Adrenal gland (tissue), 12 donors: ENCODE data around the gene MYH9. TPM values are rescaled to one million over a fixed set of nuclear protein-coding genes. Genes with fewer than 3 reads are reported as not detected.

ENCODE experiments used
- DNase-seq, 7 donors: peaks; one replicate each; pipeline ENCODE4 v3.0.0-alpha.2; 2019 to 2020
- H3K27ac ChIP-seq, 5 donors: fragments of 200-600 bp; sonication (generic) in 4 of 5; 1 replicate in 3 of 5; 2 replicates in 2 of 5; pipeline versions ENCODE4 v1.5.1 to v1.8.0; 2016 to 2020; ENCODE audit warnings: mild to moderate bottlenecking in 1 of 5
- H3K27me3 ChIP-seq: fragments of 200-600 bp; 2 replicates; pipeline ENCODE4 v1.8.0; 2021
- H3K36me3 ChIP-seq, 2 donors: fragments of 200-600 bp; replicated peaks in 1 of 2; 1 replicate in 1 of 2; 2 replicates in 1 of 2; pipeline versions ENCODE4 v1.5.1 to v1.8.0; 2018 to 2022
- H3K4me1 ChIP-seq, 2 donors: fragments of 200-600 bp; replicated peaks in 1 of 2; 1 replicate in 1 of 2; 2 replicates in 1 of 2; pipeline versions ENCODE4 v1.5.1 to v1.8.0; 2018 to 2021
- H3K4me3 ChIP-seq, 4 donors: fragments of 200-600 bp; sonication (generic) in 3 of 4; one replicate each; pipeline ENCODE4 v1.5.1; 2016 to 2018
- H3K9me3 ChIP-seq, 3 donors: fragments of 200-600 bp; sonication (generic) in 1 of 3; replicated peaks in 1 of 3; 1 replicate in 2 of 3; 2 replicates in 1 of 3; pipeline versions ENCODE4 v1.5.1 to v1.8.0; 2016 to 2021
- POLR2A ChIP-seq, 2 donors: fragments of 450-650 bp; IDR thresholded peaks; one replicate each; pipeline ENCODE4 v1.6.1; 2017; ENCODE audit warnings: antibody characterized with exemption in 2 of 2, mild to moderate bottlenecking in 2 of 2, moderate library complexity in 1 of 2
- WGBS, 4 donors: extraction: QIAGEN DNeasy Blood & Tissue Kit in 2 of 4; methylation state at CpG; one replicate each; pipeline versions ENCODE4 v1.1.5 to v1.1.7; 2013 to 2017; 5-methylcytosine and 5-hydroxymethylcytosine counted together
- intact Hi-C, 2 donors: fragments of 100-400 bp; cut with DNase I; formaldehyde crosslinking; loops; one replicate each; pipeline versions ENCODE4 v1.14.1 to v1.15.0; 2022 to 2023
- polyA plus RNA-seq, 3 donors: library from polyadenylated mRNA; stranded (reverse); fragments of 200-250 nt in 2 of 3; fragments of 350-450 nt in 1 of 3; fragmentation: Illumina TruSeq in 1 of 3; extraction: RNeasy Lipid Tissue Mini Kit (QIAGEN cat#74804) in 1 of 3; gene quantifications; one replicate each; pipeline ENCODE4 v1.2.3, GENCODE V29; 2013 to 2014
- total RNA-seq, 9 donors: library from RNA; depleted of rRNA in 4 of 9; stranded (reverse); fragments of >200 nt in 4 of 9; fragments of 120-200 nt in 1 of 9; fragmentation: NEBNext Ultra II Directional in 1 of 9; extraction: Animal tissue kit (Norgen Biotek cat#: 25700) in 1 of 9; gene quantifications; one replicate each; pipeline versions ENCODE4 v1.1.0 to v1.2.4, GENCODE V29; 2013 to 2023
- TF ChIP-seq, protein P1 (sequence below), 6 experiments: fragments of 450-650 bp in 4 of 6; fragments of 200-600 bp in 2 of 6; sonication (generic) in 1 of 6; IDR thresholded peaks; 1 replicate in 5 of 6; 2 replicates in 1 of 6; pipeline versions ENCODE4 v1.5.1 to v1.8.0; 2016 to 2021; ENCODE audit warnings: antibody characterized with exemption in 6 of 6, mild to moderate bottlenecking in 2 of 6, moderate library complexity in 1 of 6
- donor health status: healthy with polysubstance abuse.
- donor health status: Bipolar disorder and iron deficiency.
- donor health status: DM: yes; HTN: yes; CAD: no.
- donor health status: DM: no; HTN: no; CAD: no.
- donor health status: DM: no; HTN: no; CAD: no.
- donor health status: DM: yes; HTN: yes; CAD: no.

Gene MYH9
- total and polyA plus RNA-seq, 12 donors: 96.2 to 427 (median 319) TPM

DNA sequence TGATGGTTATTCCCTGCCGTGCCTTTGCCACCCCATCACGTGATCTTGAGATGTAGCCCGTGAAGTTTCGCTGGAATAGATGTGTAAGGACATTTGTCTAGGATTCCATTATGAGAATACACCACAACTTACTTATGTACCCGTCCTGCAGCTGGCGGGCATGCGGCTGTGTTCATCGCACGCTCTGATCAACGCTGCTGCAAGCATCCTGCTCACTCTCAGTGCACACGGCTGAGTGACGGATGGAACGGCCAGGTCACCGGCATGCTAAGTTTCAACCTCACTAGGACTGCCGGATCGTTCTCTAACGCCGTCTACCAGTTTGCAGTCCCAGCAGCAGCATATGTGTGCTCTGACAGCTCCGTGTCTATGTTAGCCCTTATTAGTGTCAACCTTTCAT lies 90.2 kb downstream of the MYH9 start:
- Histone ChIP-seq H3K4me3 (no peak overlapping the region), H3K27ac (no peak overlapping the region), H3K27me3 (no peaks in the 10 kb centered on the region), H3K9me3 (no peaks in the 10 kb centered on the region), H3K36me3 (peaks cover 0 to 100% of the 10 kb centered on the region in 2 donors), H3K4me1 (no peaks in the 10 kb centered on the region)
- intact Hi-C loops: no loop called here
- 86 to 90% (median 87%) methylated on average over 19 of the region's 19 CpGs for WGBS, 4 donors
- no peak for DNase-seq
- TF ChIP-seq, protein P1, sequence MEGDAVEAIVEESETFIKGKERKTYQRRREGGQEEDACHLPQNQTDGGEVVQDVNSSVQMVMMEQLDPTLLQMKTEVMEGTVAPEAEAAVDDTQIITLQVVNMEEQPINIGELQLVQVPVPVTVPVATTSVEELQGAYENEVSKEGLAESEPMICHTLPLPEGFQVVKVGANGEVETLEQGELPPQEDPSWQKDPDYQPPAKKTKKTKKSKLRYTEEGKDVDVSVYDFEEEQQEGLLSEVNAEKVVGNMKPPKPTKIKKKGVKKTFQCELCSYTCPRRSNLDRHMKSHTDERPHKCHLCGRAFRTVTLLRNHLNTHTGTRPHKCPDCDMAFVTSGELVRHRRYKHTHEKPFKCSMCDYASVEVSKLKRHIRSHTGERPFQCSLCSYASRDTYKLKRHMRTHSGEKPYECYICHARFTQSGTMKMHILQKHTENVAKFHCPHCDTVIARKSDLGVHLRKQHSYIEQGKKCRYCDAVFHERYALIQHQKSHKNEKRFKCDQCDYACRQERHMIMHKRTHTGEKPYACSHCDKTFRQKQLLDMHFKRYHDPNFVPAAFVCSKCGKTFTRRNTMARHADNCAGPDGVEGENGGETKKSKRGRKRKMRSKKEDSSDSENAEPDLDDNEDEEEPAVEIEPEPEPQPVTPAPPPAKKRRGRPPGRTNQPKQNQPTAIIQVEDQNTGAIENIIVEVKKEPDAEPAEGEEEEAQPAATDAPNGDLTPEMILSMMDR (IDR thresholded peaks at IDR 0.05): no peak
- no peak for TF ChIP-seq POLR2A (IDR thresholded peaks at IDR 0.05)

DNA sequence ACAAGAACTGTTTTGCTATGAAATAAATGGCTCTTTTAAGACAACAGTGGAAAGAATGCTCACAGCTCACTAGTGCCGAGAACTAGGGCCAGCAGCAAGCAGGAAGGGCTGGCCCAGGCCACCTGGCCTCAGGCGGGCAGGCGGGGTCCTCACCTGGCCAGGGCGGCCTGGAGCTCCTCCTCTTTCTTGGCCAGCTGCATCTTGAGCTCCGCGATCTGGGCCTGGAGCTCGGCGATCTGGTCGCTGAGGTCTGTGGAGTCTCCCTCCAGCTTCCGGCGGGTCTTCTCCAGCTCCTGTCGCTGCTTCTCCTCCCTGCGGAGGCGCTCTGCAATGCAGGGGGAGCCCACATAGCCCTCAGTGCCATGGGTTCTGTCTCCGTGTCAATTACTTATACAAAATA lies 91.1 kb downstream of the MYH9 start:
- TF ChIP-seq, protein P1 (IDR thresholded peaks at IDR 0.05): no peak
- no peak for TF ChIP-seq POLR2A (IDR thresholded peaks at IDR 0.05)
- Histone ChIP-seq H3K9me3 (no peaks in the 10 kb centered on the region), H3K27ac (no peak overlapping the region), H3K36me3 (peaks cover 0 to 100% of the 10 kb centered on the region in 2 donors), H3K4me1 (no peaks in the 10 kb centered on the region), H3K4me3 (no peak overlapping the region), H3K27me3 (no peaks in the 10 kb centered on the region)
- WGBS, 4 donors: 92 to 96% (median 95%) methylated on average over 14 to 15 of the region's 15 CpGs
- no peak for DNase-seq
- intact Hi-C loops: no loop called here

DNA sequence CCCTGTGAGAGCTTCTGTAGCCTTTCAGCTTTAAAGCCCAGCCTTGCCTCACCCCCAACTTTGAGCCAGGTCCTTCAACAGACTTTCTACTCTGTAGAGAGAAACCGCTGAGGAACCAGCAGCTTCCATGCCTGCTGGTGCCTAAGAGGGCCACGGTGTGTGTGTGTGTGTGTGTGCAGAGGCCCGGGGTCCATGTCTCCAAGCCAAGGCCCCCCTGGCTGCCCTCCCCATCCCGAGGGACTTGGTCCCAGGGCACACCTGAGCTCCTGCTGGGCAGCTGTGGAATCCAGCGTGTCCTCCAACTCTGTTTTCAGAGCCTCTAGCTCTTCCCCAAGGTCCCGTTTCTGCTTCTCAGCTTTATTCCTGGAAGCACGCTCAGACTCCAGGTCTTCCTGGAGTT lies 92.5 kb downstream of the MYH9 start:
- H3K9me3 ChIP-seq: no peaks in the 10 kb centered on the region
- intact Hi-C loops: no loop called here
- no peak overlapping the region for H3K4me3 ChIP-seq
- 83 to 97% (median 91%) methylated on average over 6 to 7 of the region's 7 CpGs for WGBS, 4 donors
- no peak for DNase-seq
- H3K36me3 ChIP-seq: peaks cover 0 to 87% of the 10 kb centered on the region in 2 donors
- no peak overlapping the region for H3K27ac ChIP-seq
- no peaks in the 10 kb centered on the region for H3K4me1 ChIP-seq
- no peaks in the 10 kb centered on the region for H3K27me3 ChIP-seq
- TF ChIP-seq, protein P1 (IDR thresholded peaks at IDR 0.05): no peak
- no peak for TF ChIP-seq POLR2A (IDR thresholded peaks at IDR 0.05)

DNA sequence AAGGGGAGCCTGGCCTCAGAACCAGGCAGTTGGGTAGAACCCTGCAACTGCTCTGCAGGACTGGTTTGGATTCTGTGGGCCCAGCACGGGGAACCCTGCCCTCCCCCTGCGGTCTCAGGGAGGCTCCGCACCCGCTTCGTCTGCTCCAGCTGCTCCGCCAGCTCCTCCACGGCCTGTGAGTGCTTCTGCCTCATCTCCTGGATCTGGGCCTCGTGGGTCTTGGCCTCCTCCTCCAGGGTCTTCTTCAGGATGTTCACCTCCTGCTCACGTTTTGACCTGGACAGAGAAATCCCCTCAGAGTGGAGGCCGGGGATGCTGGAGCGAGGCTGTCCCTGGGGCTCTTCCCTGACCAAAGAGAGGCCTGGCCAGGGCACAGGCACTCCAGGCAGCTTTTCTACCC lies 93.0 kb downstream of the MYH9 start:
- H3K36me3 ChIP-seq: peaks cover 0 to 85% of the 10 kb centered on the region in 2 donors
- TF ChIP-seq, protein P1 (IDR thresholded peaks at IDR 0.05): no peak
- H3K9me3 ChIP-seq: no peaks in the 10 kb centered on the region
- H3K27ac ChIP-seq: no peak overlapping the region
- 90 to 96% (median 92%) methylated on average over 5 to 11 of the region's 11 CpGs for WGBS, 4 donors
- no peak for DNase-seq
- H3K4me3 ChIP-seq: no peak overlapping the region
- intact Hi-C loops: no loop called here
- no peaks in the 10 kb centered on the region for H3K27me3 ChIP-seq
- H3K4me1 ChIP-seq: no peaks in the 10 kb centered on the region
